Fibroblast of lung (primary cell): ENCODE results near the gene ESX1.

Source experiments
- EZH2 ChIP-seq: IDR thresholded peaks from 2 replicates; pipeline ENCODE4 v1.5.1; 2012; ENCODE audit warnings: low read length, control low read depth, mild to moderate bottlenecking; ENCODE audit errors: missing control alignments
- TF ChIP-seq, protein P1 (sequence below), 2 donors: IDR thresholded peaks in 1 of 2; conservative IDR thresholded peaks in 1 of 2; 1 replicate in 1 of 2; 2 replicates in 1 of 2; pipeline ENCODE4 v1.5.1; 2011 to 2012; ENCODE audit warnings: low read length in 2 of 2, control low read depth in 1 of 2, inconsistent platforms in 1 of 2, low read depth in 1 of 2, mild to moderate bottlenecking in 1 of 2

DNA sequence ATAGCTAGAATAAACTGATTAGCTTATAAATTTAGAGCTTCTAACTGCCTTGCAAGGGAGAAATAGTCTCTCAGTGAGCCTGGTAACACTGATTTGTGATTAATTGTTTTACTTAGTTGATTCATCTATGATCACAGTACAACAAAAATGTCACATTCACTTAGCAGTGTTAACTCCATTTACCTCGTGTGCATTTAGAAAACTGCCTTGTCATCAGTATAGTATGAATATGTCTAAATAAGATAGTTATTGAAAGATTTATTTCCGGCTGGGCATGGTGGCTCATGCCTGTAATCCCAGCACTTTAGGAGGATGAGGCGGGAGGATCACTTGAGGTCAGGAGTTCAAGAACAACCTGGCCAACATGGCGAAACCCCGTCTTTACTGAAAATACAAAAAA, 49.2 kb downstream of the ESX1 start:
- TF ChIP-seq, protein P1, sequence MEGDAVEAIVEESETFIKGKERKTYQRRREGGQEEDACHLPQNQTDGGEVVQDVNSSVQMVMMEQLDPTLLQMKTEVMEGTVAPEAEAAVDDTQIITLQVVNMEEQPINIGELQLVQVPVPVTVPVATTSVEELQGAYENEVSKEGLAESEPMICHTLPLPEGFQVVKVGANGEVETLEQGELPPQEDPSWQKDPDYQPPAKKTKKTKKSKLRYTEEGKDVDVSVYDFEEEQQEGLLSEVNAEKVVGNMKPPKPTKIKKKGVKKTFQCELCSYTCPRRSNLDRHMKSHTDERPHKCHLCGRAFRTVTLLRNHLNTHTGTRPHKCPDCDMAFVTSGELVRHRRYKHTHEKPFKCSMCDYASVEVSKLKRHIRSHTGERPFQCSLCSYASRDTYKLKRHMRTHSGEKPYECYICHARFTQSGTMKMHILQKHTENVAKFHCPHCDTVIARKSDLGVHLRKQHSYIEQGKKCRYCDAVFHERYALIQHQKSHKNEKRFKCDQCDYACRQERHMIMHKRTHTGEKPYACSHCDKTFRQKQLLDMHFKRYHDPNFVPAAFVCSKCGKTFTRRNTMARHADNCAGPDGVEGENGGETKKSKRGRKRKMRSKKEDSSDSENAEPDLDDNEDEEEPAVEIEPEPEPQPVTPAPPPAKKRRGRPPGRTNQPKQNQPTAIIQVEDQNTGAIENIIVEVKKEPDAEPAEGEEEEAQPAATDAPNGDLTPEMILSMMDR (conservative IDR thresholded peaks at IDR 0.05 in 1 of 2, IDR thresholded peaks at IDR 0.05 in 1 of 2; ENCODE audit: low read depth in 1 of 2, low read length in 2 of 2) = no peak
- TF ChIP-seq EZH2 = no peak
